Activated CD4-positive, alpha-beta T cell treated with anti-CD3 and anti-CD28 coated beads, Interleukin-2, amount 50 U/mL, for 48 hours (primary cell): ENCODE results near the gene SERPINI1.
"Not testable (repeated sequence)": the region's sequence is repeated elsewhere in the genome, so short reads cannot be mapped to it uniquely, and the experiment has no call there.

Source experiments
- DNase-seq, 2 experiments: peaks; one replicate each; pipeline ENCODE4 v3.0.0-alpha.2; 2020

The SERPINI1 gene

GRCh38 chr3:167810236-167810635 is 74.7 kb downstream of the SERPINI1 start:
- DNase-seq: no peak

- DNase-seq: no peak
Observed at GRCh38 chr3:167811031-167811430, 75.5 kb downstream of the SERPINI1 start.

GRCh38 chr3:167813169-167814123 is 77.9 kb downstream of the SERPINI1 start:
- DNase-seq: no peak

GRCh38 chr3:167814441-167814951 is 79.0 kb downstream of the SERPINI1 start:
- DNase-seq: no peak

- DNase-seq: no peak
Observed at GRCh38 chr3:167816953-167817352, 81.4 kb downstream of the SERPINI1 start.

GRCh38 chr3:167820102-167820865 is 84.8 kb downstream of the SERPINI1 start:
- DNase-seq: no peak

GRCh38 chr3:167821248-167821805 is 85.8 kb downstream of the SERPINI1 start:
- DNase-seq: no peak

GRCh38 chr3:167823738-167824137 is 88.2 kb downstream of the SERPINI1 start:
- DNase-seq: no peak

- DNase-seq: not testable (repeated sequence)
Observed at GRCh38 chr3:167827588-167827987, 92.1 kb downstream of the SERPINI1 start.

GRCh38 chr3:167829071-167829470 is 93.5 kb downstream of the SERPINI1 start:
- no peak for DNase-seq

- no peak for DNase-seq
Observed at GRCh38 chr3:167830007-167830406, 94.5 kb downstream of the SERPINI1 start.

- DNase-seq: no peak
Observed at GRCh38 chr3:167835359-167835758, 99.8 kb downstream of the SERPINI1 start.

- DNase-seq: no peak
Observed at GRCh38 chr3:167835953-167836352, 100.4 kb downstream of the SERPINI1 start.

- DNase-seq: no peak
Observed at GRCh38 chr3:167837466-167837865, 101.9 kb downstream of the SERPINI1 start.

- DNase-seq: no peak
Observed at GRCh38 chr3:167839460-167840134, 104.1 kb downstream of the SERPINI1 start.

GRCh38 chr3:167840247-167840646 is 104.7 kb downstream of the SERPINI1 start:
- DNase-seq: no peak

- DNase-seq: no peak
Observed at GRCh38 chr3:167843481-167843880, 108.0 kb downstream of the SERPINI1 start.

- no peak for DNase-seq
Observed at GRCh38 chr3:167843886-167844285, 108.4 kb downstream of the SERPINI1 start.

GRCh38 chr3:167844528-167844927 is 109.0 kb downstream of the SERPINI1 start:
- no peak for DNase-seq

GRCh38 chr3:167851171-167851570 is 115.7 kb downstream of the SERPINI1 start:
- DNase-seq: no peak

GRCh38 chr3:167851749-167852148 is 116.2 kb downstream of the SERPINI1 start:
- no peak for DNase-seq

- DNase-seq: no peak
Observed at GRCh38 chr3:167852216-167852615, 116.7 kb downstream of the SERPINI1 start.

- no peak for DNase-seq
Observed at GRCh38 chr3:167854063-167854462, 118.5 kb downstream of the SERPINI1 start.
